K562 (cell line): ENCODE data around the gene RGS6. TPM values are rescaled to one million over a fixed set of nuclear protein-coding genes. Genes with fewer than 3 reads are reported as not detected.

Experiments
- BHLHE40 ChIP-seq: IDR thresholded peaks from 2 replicates; pipeline ENCODE4 v1.6.1; 2011; ENCODE audit warnings: low read length, improper control_type of control experiment
- EP400 ChIP-seq: fragments of 450-650 bp; IDR thresholded peaks from 2 replicates; pipeline ENCODE4 v1.6.1; 2017; ENCODE audit warnings: antibody characterized with exemption, mild to moderate bottlenecking, moderate library complexity
- MBD2 ChIP-seq: sonication (generic); IDR thresholded peaks from 2 replicates; pipeline ENCODE4 v1.6.1; 2016; ENCODE audit warnings: low read depth, borderline replicate concordance
- SMARCB1 ChIP-seq: IDR thresholded peaks from 2 replicates; pipeline ENCODE4 v1.6.1; 2011; ENCODE audit warnings: improper control_type of control experiment, low read depth; ENCODE audit not compliant: insufficient read length
- ZBTB8A ChIP-seq: fragments of 450-650 bp; IDR thresholded peaks from 2 replicates; pipeline ENCODE4 v1.6.1; 2018; ENCODE audit warnings: mild to moderate bottlenecking, moderate library complexity; ENCODE audit not compliant: partially characterized antibody
- polyA plus RNA-seq, 8 experiments: library from polyadenylated mRNA; depleted of rRNA in 4 of 8; stranded (reverse) in 5 of 8; unstranded in 3 of 8; fragments of >200 nt; fragmentation: Nextera tagmentation in 2 of 8; fragmentation: Illumina TruSeq in 1 of 8; extraction: Ambion mirVana in 2 of 8; extraction: Trizol in 1 of 8; gene quantifications; 2 replicates each; pipeline versions ENCODE4 v1.2.1 to v1.2.3, GENCODE V29; 2011 to 2014; ENCODE audit warnings: inconsistent platforms in 1 of 8, missing spikeins in 1 of 8
- total RNA-seq, 7 experiments: library from RNA; depleted of rRNA in 6 of 7; stranded (reverse); fragments of >200 nt in 6 of 7; fragmentation: Illumina TruSeq in 2 of 7; extraction: Trizol in 2 of 7; gene quantifications; 2 replicates each; pipeline versions ENCODE4 v1.2.1 to v1.2.3, GENCODE V29; 2011 to 2021; ENCODE audit warnings: low replicate concordance in 1 of 7
- TF ChIP-seq, protein P1 (sequence below): fragments of 250-450 bp; sonication (Bioruptor Pico); IDR thresholded peaks from 2 replicates; pipeline ENCODE4 v1.4.0; 2020; ENCODE audit warnings: mild to moderate bottlenecking
- TF ChIP-seq, protein P2 (sequence below): fragments of 250-450 bp; sonication (Bioruptor Pico); IDR thresholded peaks from 2 replicates; pipeline ENCODE4 v1.4.0; 2020

RGS6 gene
- total and polyA plus RNA-seq, 9 of the 15 experiments (the other 6 are each of a cell fraction or from before 2014, with no cell fraction given) = not detected

DNA sequence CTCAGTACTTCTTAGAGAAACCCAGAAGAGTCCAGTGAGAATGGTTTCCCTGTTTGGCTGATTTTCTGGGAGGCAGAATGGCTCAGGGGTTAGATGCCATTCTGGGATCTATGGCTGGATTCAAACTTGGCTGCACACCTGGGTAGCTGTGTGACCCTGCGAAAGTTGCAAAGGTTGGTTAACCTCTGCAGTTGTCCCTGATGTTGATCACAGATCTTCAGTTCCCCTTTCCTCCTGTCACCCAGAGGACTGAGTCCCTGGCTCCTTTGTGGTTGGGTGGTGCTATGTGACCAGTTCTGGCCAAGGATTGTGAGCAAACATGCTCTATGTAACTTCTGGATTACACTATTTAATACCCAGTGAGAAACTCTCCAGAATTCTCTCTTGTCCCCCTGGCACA, 418.0 kb downstream of the RGS6 start (continued):
- TF ChIP-seq, protein P1, sequence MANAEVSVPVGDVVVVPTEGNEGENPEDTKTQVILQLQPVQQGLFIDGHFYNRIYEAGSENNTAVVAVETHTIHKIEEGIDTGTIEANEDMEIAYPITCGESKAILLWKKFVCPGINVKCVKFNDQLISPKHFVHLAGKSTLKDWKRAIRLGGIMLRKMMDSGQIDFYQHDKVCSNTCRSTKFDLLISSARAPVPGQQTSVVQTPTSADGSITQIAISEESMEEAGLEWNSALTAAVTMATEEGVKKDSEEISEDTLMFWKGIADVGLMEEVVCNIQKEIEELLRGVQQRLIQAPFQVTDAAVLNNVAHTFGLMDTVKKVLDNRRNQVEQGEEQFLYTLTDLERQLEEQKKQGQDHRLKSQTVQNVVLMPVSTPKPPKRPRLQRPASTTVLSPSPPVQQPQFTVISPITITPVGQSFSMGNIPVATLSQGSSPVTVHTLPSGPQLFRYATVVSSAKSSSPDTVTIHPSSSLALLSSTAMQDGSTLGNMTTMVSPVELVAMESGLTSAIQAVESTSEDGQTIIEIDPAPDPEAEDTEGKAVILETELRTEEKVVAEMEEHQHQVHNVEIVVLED (CRISPR knock-in tag) = no peak
- TF ChIP-seq EP400 (no peak), ZBTB8A (no peak), MBD2 (no peak), BHLHE40 (no peak), SMARCB1 (no peak)
- TF ChIP-seq, protein P2, sequence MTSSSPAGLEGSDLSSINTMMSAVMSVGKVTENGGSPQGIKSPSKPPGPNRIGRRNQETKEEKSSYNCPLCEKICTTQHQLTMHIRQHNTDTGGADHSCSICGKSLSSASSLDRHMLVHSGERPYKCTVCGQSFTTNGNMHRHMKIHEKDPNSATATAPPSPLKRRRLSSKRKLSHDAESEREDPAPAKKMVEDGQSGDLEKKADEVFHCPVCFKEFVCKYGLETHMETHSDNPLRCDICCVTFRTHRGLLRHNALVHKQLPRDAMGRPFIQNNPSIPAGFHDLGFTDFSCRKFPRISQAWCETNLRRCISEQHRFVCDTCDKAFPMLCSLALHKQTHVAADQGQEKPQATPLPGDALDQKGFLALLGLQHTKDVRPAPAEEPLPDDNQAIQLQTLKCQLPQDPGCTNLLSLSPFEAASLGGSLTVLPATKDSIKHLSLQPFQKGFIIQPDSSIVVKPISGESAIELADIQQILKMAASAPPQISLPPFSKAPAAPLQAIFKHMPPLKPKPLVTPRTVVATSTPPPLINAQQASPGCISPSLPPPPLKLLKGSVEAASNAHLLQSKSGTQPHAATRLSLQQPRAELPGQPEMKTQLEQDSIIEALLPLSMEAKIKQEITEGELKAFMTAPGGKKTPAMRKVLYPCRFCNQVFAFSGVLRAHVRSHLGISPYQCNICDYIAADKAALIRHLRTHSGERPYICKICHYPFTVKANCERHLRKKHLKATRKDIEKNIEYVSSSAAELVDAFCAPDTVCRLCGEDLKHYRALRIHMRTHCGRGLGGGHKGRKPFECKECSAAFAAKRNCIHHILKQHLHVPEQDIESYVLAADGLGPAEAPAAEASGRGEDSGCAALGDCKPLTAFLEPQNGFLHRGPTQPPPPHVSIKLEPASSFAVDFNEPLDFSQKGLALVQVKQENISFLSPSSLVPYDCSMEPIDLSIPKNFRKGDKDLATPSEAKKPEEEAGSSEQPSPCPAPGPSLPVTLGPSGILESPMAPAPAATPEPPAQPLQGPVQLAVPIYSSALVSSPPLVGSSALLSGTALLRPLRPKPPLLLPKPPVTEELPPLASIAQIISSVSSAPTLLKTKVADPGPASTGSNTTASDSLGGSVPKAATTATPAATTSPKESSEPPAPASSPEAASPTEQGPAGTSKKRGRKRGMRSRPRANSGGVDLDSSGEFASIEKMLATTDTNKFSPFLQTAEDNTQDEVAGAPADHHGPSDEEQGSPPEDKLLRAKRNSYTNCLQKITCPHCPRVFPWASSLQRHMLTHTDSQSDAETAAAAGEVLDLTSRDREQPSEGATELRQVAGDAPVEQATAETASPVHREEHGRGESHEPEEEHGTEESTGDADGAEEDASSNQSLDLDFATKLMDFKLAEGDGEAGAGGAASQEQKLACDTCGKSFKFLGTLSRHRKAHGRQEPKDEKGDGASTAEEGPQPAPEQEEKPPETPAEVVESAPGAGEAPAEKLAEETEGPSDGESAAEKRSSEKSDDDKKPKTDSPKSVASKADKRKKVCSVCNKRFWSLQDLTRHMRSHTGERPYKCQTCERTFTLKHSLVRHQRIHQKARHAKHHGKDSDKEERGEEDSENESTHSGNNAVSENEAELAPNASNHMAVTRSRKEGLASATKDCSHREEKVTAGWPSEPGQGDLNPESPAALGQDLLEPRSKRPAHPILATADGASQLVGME (CRISPR knock-in tag) = no peak
